ENCODE measurements around the gene OSTN. TPM values are rescaled to one million over a fixed set of nuclear protein-coding genes. Genes with fewer than 3 reads are reported as not detected.
"Not testable (repeated sequence)": the region's sequence is repeated elsewhere in the genome, so short reads cannot be mapped to it uniquely, and the experiment has no call there.

Gene OSTN
- total RNA-seq, 2 donors from 2014 or later: not detected

DNA sequence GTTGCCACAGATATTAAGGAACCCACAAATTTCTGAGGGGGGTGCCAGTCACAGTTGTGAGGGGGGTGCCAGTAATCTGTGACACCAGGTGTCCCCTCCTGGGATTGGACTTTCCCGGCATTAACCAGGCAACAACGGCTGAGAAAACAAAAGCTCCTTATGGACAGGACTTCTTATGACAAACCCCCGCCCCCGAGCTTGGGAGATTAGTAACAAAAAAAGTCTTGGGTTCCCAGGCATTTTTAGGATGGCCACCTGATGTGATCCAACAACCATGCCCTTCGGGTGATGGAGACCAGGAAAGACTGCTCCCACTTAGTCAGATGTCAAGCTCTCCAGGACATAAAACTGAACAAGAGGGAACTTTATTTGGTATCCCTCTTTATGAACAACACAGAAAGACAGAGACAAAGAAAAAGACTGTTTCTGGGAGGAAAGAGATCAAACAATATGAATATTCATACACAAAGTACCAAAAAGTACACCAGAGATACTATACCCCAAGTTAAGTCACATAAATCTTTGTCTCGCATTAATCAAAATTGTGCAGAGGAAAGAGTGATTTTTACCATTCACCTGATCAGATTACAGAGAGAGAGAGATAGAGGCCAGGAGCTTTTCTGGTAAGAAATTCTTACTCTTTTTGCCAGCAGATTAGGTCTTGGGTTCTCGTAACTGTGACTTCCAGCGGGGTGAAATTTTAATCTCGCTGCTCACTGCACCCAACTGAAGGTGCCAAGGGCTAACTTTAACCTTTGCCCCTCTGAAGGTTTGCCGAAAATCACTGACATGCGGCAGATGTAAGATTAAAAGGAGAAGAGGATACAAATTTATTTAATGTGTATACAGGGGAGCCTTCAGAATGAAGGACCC is 61.6 kb downstream of the OSTN start:
- Mint-ChIP-seq H3K4me3 (no peak overlapping the region), H3K27ac (no peak overlapping the region), H3K36me3 (ENCODE audit: insufficient read depth in 2 of 2) (no peaks in the 10 kb centered on the region), H3K27me3 (ENCODE audit: low read depth) (no peaks in the 10 kb centered on the region), H3K4me1 (ENCODE audit: low read depth) (no peaks in the 10 kb centered on the region), H3K9me3 (peaks cover 0 to 1% of the 10 kb centered on the region in 2 donors)
- DNase-seq: no peak
- no peak for ATAC-seq (replicated peaks in 1 of 2)

DNA sequence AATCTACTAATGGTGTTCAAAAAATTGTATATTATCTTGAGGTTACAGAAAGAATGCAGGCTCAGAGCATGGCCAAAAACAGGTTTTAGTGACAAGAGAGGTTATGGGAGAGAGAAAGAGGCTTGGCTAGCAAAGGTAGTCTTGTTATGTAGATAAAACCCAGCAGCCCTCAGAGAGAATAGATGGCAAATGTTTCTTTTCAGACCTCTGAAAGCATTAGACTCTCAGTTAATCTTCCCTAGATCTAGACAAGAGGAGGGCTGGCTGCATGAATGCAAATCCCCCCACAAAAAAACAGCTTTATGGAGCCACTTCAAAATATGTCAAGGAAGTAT is 62.2 kb downstream of the OSTN start:
- ATAC-seq (replicated peaks in 1 of 2) (no peak), DNase-seq (no peak)
- H3K36me3 Mint-ChIP-seq (ENCODE audit: insufficient read depth in 2 of 2): no peaks in the 10 kb centered on the region
- peaks cover 0 to 1% of the 10 kb centered on the region in 2 donors for H3K9me3 Mint-ChIP-seq
- H3K4me3 Mint-ChIP-seq: no peak overlapping the region
- H3K27me3 Mint-ChIP-seq (ENCODE audit: low read depth): no peaks in the 10 kb centered on the region
- no peak overlapping the region for H3K27ac Mint-ChIP-seq
- no peaks in the 10 kb centered on the region for H3K4me1 Mint-ChIP-seq (ENCODE audit: low read depth)

- Mint-ChIP-seq H3K4me1 (ENCODE audit: low read depth) (no peaks in the 10 kb centered on the region), H3K27ac (no peak overlapping the region), H3K9me3 (peaks cover 0 to 1% of the 10 kb centered on the region in 2 donors), H3K4me3 (no peak overlapping the region), H3K36me3 (ENCODE audit: insufficient read depth in 2 of 2) (no peaks in the 10 kb centered on the region), H3K27me3 (ENCODE audit: low read depth) (no peaks in the 10 kb centered on the region)
- no peak for ATAC-seq (replicated peaks in 1 of 2)
- no peak for DNase-seq
These were observed 63.6 kb downstream of the OSTN start for GRCh38 chr3:191262650-191263049.

DNA sequence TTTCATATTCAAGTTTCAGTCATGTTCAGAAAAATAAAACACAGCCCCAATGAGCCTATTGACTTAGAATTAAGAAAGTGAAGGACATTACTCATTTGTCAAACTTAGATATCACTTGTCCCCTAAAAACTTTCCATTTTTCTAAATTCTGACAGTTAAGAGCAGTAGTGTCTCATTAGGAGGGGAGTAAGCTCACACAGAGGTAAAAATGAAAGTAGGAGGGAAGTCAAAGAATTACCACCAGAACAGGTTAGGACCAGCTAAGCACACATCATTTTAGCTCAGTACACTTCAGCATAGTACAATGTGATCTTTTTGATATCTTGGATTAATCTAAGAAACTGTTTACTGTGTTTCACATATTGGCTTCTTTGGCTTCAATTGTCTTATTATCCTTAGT is 64.3 kb downstream of the OSTN start:
- ATAC-seq (replicated peaks in 1 of 2) (no peak), DNase-seq (no peak)
- peaks cover 0 to 1% of the 10 kb centered on the region in 2 donors for H3K9me3 Mint-ChIP-seq
- no peaks in the 10 kb centered on the region for H3K4me1 Mint-ChIP-seq (ENCODE audit: low read depth)
- no peaks in the 10 kb centered on the region for H3K36me3 Mint-ChIP-seq (ENCODE audit: insufficient read depth in 2 of 2)
- no peak overlapping the region for H3K27ac Mint-ChIP-seq
- H3K4me3 Mint-ChIP-seq: no peak overlapping the region
- no peaks in the 10 kb centered on the region for H3K27me3 Mint-ChIP-seq (ENCODE audit: low read depth)

- Mint-ChIP-seq H3K4me3 (no peak overlapping the region), H3K27ac (no peak overlapping the region), H3K36me3 (ENCODE audit: insufficient read depth in 2 of 2) (no peaks in the 10 kb centered on the region), H3K27me3 (ENCODE audit: low read depth) (no peaks in the 10 kb centered on the region), H3K9me3 (peaks cover 0 to 1% of the 10 kb centered on the region in 2 donors), H3K4me1 (ENCODE audit: low read depth) (no peaks in the 10 kb centered on the region)
- no peak for DNase-seq
- no peak for ATAC-seq (replicated peaks in 1 of 2)
These were observed 64.8 kb downstream of the OSTN start for GRCh38 chr3:191263850-191264249.

DNA sequence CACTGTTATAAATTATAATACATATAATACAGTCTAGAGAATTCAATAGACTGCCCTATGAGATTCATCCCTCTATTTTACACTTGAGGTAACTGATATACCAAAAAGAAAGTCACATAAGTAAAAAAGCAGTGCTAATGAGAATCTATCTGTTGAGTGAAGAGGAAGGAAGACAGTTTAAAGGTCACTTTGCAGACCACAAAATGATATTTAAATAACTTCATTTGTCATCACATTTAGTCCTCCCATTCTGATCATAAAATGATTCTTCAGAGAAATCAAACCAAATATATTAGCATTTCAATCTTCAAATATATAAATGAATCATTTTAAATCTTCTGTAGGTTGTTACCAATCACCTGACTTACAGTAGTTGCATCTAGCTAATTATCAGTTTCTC is 69.7 kb downstream of the OSTN start:
- ATAC-seq (replicated peaks in 1 of 2) (no peak), DNase-seq (no peak)
- no peak overlapping the region for H3K4me3 Mint-ChIP-seq
- peaks cover 0 to 1% of the 10 kb centered on the region in 2 donors for H3K36me3 Mint-ChIP-seq (ENCODE audit: insufficient read depth in 2 of 2)
- no peaks in the 10 kb centered on the region for H3K27me3 Mint-ChIP-seq (ENCODE audit: low read depth)
- peaks cover 0 to 2% of the 10 kb centered on the region in 2 donors for H3K9me3 Mint-ChIP-seq
- no peaks in the 10 kb centered on the region for H3K4me1 Mint-ChIP-seq (ENCODE audit: low read depth)
- H3K27ac Mint-ChIP-seq: no peak overlapping the region

DNA sequence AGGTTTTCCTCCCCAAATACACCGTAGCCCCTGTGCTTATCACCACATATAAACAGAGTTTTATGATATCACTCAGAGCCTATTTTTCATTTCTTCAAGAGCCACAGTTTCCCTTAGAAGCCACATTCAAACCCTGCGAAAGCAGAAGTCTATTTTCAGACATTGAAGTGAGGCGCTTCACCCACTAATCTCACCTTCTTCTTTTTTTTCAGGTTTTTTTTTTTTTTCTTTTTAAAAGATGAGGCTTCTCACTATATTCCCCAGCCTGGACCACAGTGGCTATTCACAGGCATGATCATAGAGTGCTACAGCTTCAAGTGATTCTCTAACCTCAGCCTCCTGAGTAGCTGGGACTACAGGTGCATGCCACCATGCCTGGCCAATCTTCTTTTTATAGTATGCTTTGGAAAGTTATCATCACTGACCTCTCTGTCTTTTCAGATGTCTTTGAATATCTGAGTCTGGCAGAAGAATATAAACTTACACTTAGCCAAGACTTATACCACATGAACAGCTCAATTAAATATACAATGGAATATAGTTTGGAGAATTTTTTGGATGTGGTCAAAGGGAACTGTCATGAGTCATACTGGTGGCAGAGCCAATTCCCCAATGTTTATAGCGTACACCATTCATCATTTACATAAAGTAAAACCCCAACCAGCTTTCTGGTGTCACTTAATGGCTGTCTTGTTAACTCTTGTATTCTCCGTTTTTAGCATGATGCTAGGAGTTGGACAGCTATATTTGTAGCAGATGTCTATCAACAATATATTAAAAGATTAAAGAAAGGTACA is 70.4 kb downstream of the OSTN start:
- H3K9me3 Mint-ChIP-seq: peaks cover 0 to 2% of the 10 kb centered on the region in 2 donors
- no peak for ATAC-seq (replicated peaks in 1 of 2)
- no peak overlapping the region for H3K4me3 Mint-ChIP-seq
- DNase-seq: no peak
- H3K4me1 Mint-ChIP-seq (ENCODE audit: low read depth): no peaks in the 10 kb centered on the region
- no peak overlapping the region for H3K27ac Mint-ChIP-seq
- no peaks in the 10 kb centered on the region for H3K27me3 Mint-ChIP-seq (ENCODE audit: low read depth)
- H3K36me3 Mint-ChIP-seq (ENCODE audit: insufficient read depth in 2 of 2): peaks cover 0 to 1% of the 10 kb centered on the region in 2 donors

- ATAC-seq (replicated peaks in 1 of 2); H3K36me3 Mint-ChIP-seq (ENCODE audit: insufficient read depth in 2 of 2); DNase-seq; H3K27ac Mint-ChIP-seq; H3K4me1 Mint-ChIP-seq (ENCODE audit: low read depth); H3K4me3 Mint-ChIP-seq; H3K27me3 Mint-ChIP-seq (ENCODE audit: low read depth); H3K9me3 Mint-ChIP-seq: not testable (repeated sequence)
These were observed 76.2 kb downstream of the OSTN start for GRCh38 chr3:191275244-191275643.

DNA sequence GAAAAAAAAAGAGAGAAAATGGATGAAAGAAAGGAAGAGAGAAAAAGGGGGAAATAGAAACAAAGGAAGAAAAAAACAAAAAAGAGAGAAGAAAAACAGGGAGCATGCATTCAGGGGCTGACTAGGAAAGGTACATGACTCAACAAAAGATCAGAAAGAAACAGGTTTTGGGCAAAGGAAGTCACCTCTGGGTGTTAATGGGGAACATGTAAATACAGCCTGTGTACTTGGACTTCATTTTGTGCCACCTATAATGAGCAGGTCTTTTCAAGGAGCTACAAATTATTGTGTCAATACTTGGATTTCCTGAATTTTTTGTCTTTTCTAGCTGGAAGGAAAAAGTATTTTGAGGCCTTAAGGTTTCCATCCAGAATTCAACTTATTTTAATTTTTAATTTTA is 76.7 kb downstream of the OSTN start:
- peaks cover 0 to 1% of the 10 kb centered on the region in 2 donors for H3K36me3 Mint-ChIP-seq (ENCODE audit: insufficient read depth in 2 of 2)
- no peak overlapping the region for H3K4me3 Mint-ChIP-seq
- no peaks in the 10 kb centered on the region for H3K27me3 Mint-ChIP-seq (ENCODE audit: low read depth)
- no peak overlapping the region for H3K27ac Mint-ChIP-seq
- H3K4me1 Mint-ChIP-seq (ENCODE audit: low read depth): no peaks in the 10 kb centered on the region
- H3K9me3 Mint-ChIP-seq: peaks cover 0 to 2% of the 10 kb centered on the region in 2 donors
- no peak for DNase-seq
- ATAC-seq (replicated peaks in 1 of 2): no peak

GRCh38 chr3:191280111-191280510 is 81.1 kb downstream of the OSTN start:
- no peaks in the 10 kb centered on the region for H3K9me3 Mint-ChIP-seq
- H3K4me1 Mint-ChIP-seq (ENCODE audit: low read depth): no peaks in the 10 kb centered on the region
- no peak overlapping the region for H3K4me3 Mint-ChIP-seq
- ATAC-seq (replicated peaks in 1 of 2) (no peak), DNase-seq (no peak)
- H3K27me3 Mint-ChIP-seq (ENCODE audit: low read depth): no peaks in the 10 kb centered on the region
- H3K36me3 Mint-ChIP-seq (ENCODE audit: insufficient read depth in 2 of 2): no peaks in the 10 kb centered on the region
- no peak overlapping the region for H3K27ac Mint-ChIP-seq

- H3K36me3 Mint-ChIP-seq (ENCODE audit: insufficient read depth in 2 of 2): no peaks in the 10 kb centered on the region
- H3K9me3 Mint-ChIP-seq: no peaks in the 10 kb centered on the region
These were observed 81.8 kb downstream of the OSTN start for GRCh38 chr3:191280882-191281281.

DNA sequence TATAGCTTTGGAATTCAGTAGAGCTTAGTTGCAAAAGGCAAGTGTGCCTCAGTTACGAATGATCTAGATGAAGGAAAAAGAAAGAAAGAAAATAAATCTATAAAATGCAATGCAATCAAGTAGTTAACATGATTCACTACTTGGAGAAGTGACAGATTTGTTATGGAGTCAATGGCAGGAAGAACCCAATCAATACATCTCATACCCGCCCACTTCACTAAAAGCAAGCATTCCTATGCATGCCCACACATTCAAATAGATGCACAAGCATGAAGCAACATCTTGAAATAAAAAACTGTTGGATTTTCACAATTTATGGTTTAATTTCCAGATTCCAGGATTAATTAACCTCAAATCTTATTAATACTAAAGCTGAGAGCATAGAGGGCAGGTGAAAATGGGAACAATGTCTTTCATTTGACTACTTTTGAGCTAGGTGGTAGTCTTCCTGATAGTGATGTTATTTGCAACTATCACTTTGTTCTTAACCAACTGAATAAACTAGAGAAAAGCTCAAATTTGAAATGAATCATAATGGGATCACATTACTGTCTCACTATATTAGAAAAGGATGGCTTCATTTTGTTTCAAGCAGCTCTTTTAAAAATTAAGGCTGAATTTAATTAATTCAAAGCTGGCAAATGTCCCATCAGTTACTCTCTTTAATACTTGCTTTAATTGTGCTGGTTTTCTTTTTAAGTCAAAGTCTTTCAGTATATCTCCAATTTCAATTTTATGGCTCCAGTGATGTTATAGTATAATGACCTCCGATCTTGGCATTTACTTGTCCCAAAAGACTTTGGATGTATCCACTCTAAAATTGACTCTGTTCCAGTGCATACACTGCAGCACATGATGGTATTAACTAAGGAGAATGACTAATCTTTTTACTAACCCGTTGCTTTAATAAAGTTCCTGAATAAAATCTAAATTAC is 83.5 kb downstream of the OSTN start:
- Mint-ChIP-seq H3K9me3 (no peaks in the 10 kb centered on the region), H3K27me3 (ENCODE audit: low read depth) (no peaks in the 10 kb centered on the region), H3K36me3 (ENCODE audit: insufficient read depth in 2 of 2) (no peaks in the 10 kb centered on the region), H3K27ac (no peak overlapping the region), H3K4me1 (ENCODE audit: low read depth) (no peaks in the 10 kb centered on the region), H3K4me3 (no peak overlapping the region)
- DNase-seq (no peak), ATAC-seq (replicated peaks in 1 of 2) (no peak)

More at GRCh38 chr3:191280882-191281281, 81.8 kb downstream of the OSTN start:
- Mint-ChIP-seq H3K4me1 (ENCODE audit: low read depth) (no peaks in the 10 kb centered on the region), H3K4me3 (no peak overlapping the region), H3K27ac (no peak overlapping the region), H3K27me3 (ENCODE audit: low read depth) (no peaks in the 10 kb centered on the region)
- no peak for DNase-seq
- ATAC-seq (replicated peaks in 1 of 2): no peak

DNA sequence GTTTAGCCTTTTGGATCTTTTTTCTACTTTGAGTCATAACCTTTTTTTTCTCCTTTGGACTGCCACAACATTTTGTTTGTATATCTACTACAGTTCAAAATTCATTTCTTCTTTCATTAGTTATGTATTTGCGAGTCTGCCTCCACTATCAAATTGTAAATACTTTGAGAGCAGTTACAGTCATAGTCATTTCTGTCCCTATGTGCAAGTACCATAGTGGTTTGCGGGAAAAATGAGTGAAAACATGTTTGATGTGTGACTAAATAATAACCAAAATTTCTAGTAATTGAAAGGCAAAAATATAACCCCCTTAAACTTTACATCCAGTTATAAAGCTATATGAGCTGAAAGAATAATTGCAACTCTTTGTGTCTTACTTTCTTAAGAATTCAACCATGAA is 84.4 kb downstream of the OSTN start:
- no peak overlapping the region for H3K27ac Mint-ChIP-seq
- H3K27me3 Mint-ChIP-seq (ENCODE audit: low read depth): no peaks in the 10 kb centered on the region

More for the DNA sequence above, 84.4 kb downstream of the OSTN start:
- no peak for ATAC-seq (replicated peaks in 1 of 2)
- no peaks in the 10 kb centered on the region for H3K9me3 Mint-ChIP-seq
- H3K4me3 Mint-ChIP-seq: no peak overlapping the region
- H3K4me1 Mint-ChIP-seq (ENCODE audit: low read depth): no peaks in the 10 kb centered on the region
- H3K36me3 Mint-ChIP-seq (ENCODE audit: insufficient read depth in 2 of 2): no peaks in the 10 kb centered on the region
- no peak for DNase-seq
